ENCODE measurements around the gene BRD3. TPM values are rescaled to one million over a fixed set of nuclear protein-coding genes. Genes with fewer than 3 reads are reported as not detected.
"Not testable (repeated sequence)": the region's sequence is repeated elsewhere in the genome, so short reads cannot be mapped to it uniquely, and the experiment has no call there.

Gene BRD3
- polyA plus RNA-seq, 2 of the 4 experiments (the other 2 are of a cell fraction) = 9.0 to 15.3 TPM

- TF ChIP-seq TFCP2L1 (CRISPR knock-in tag; IDR thresholded peaks at IDR 0.05) = no peak
These were observed 35.7 kb upstream of the BRD3 start (continued) for GRCh38 chr9:134103391-134103998.

GRCh38 chr9:134101623-134102149, 33.9 kb upstream of the BRD3 start:
- no peaks in the 10 kb centered on the region for H3K4me1 ChIP-seq
- H3K4me3 ChIP-seq = no peak overlapping the region
- no peak overlapping the region for H3K4me2 ChIP-seq
- no peak overlapping the region for H3K27ac ChIP-seq
- WGBS (ENCODE audit: missing lambda C conversion rate) = 19% methylated on average over 11 of the region's 11 CpGs
- ChIA-PET CTCF (interaction anchor here (1.2 kb wide), 1 partner anchor 107 kb away, joined by 8 read pairs; no protein-coding TSS in a partner anchor), POLR2A (no interaction called here)
- ATAC-seq (peak; percentile 55 to 62), FAIRE-seq (no peak), DNase-seq (ENCODE audit: low read depth in 1 of 2, low spot score in 1 of 2) (no peak)
- TF ChIP-seq CEBPB (IDR thresholded peaks at IDR 0.05) = no peak
- no peak for TF ChIP-seq TFCP2L1 (CRISPR knock-in tag; IDR thresholded peaks at IDR 0.05)
- TF ChIP-seq CBX2 (IDR thresholded peaks at IDR 0.05; ENCODE audit: borderline replicate concordance, low read depth) = no peak
- TF ChIP-seq POLR2AphosphoS2 (conservative IDR thresholded peaks at IDR 0.05; ENCODE audit: low read length) = no peak
- TF ChIP-seq CTCF (IDR thresholded peaks at IDR 0.05) = no peak
- TF ChIP-seq KDM1A (IDR thresholded peaks at IDR 0.05; ENCODE audit: low read depth) = no peak
- TF ChIP-seq MAX (IDR thresholded peaks at IDR 0.05) = no peak
- TF ChIP-seq HDAC2 (IDR thresholded peaks at IDR 0.05) = no peak
- TF ChIP-seq JUNB (IDR thresholded peaks at IDR 0.05) = no peak
- TF ChIP-seq ELK1 (IDR thresholded peaks at IDR 0.05; ENCODE audit: low read depth, low read length) = no peak
- TF ChIP-seq MYC (IDR thresholded peaks at IDR 0.05; ENCODE audit: borderline replicate concordance, low read length) = no peak
- no peak for TF ChIP-seq BHLHE40 (IDR thresholded peaks at IDR 0.05; ENCODE audit: low read depth, low read length)
- TF ChIP-seq RARB (CRISPR knock-in tag; IDR thresholded peaks at IDR 0.05) = no peak
- TF ChIP-seq USF2 (IDR thresholded peaks at IDR 0.05) = no peak
- no peak for TF ChIP-seq HOXB13 (CRISPR knock-in tag; IDR thresholded peaks at IDR 0.05; ENCODE audit: low read depth)
- peaks cover 3% of the 10 kb centered on the region; the same call in 1 of the 3 replicates for H3K9me3 ChIP-seq

GRCh38 chr9:134101133-134101532, 33.3 kb upstream of the BRD3 start:
- H3K4me3 ChIP-seq; DNase-seq (ENCODE audit: low read depth in 1 of 2, low spot score in 1 of 2); FAIRE-seq; POLR2A ChIA-PET; H3K9me3 ChIP-seq; H3K27ac ChIP-seq; H3K4me1 ChIP-seq; H3K4me2 ChIP-seq; ATAC-seq: not testable (repeated sequence)
- CTCF ChIA-PET = interaction anchor here (1.2 kb wide), 1 partner anchor 106 kb away, joined by 8 read pairs; no protein-coding TSS in a partner anchor
- WGBS (ENCODE audit: missing lambda C conversion rate) = 42% methylated on average over 6 of the region's 6 CpGs

- no peak for TF ChIP-seq EP300 (IDR thresholded peaks at IDR 0.05)
- WGBS (ENCODE audit: missing lambda C conversion rate) = 39% methylated on average over 4 of the region's 5 CpGs
- DNase-seq (ENCODE audit: low read depth in 1 of 2, low spot score in 1 of 2) (no peak), ATAC-seq (no peak), FAIRE-seq (no peak)
- no peaks in the 10 kb centered on the region; the same call in 2 of the 3 replicates for H3K9me3 ChIP-seq
- H3K4me2 ChIP-seq = no peak overlapping the region
- ChIA-PET CTCF (interaction anchor here (0.6 to 2.6 kb wide), 4 partner anchors 16 to 318 kb away, joined by 3 to 14 read pairs (median 6); no protein-coding TSS in a partner anchor), POLR2A (no interaction called here)
- H3K4me3 ChIP-seq = no peak overlapping the region
- no peak overlapping the region for H3K27ac ChIP-seq
- no peaks in the 10 kb centered on the region for H3K4me1 ChIP-seq
These were observed 32.2 kb upstream of the BRD3 start for GRCh38 chr9:134100040-134100439.

All from A549 (cell line).